ENCODE data around the gene CBR4.
A peak's percentile ranks its signal among the peaks of the same experiment; 100 is the strongest.
"Not testable (repeated sequence)": the region's sequence is repeated elsewhere in the genome, so short reads cannot be mapped to it uniquely, and the experiment has no call there.

The CBR4 gene

GRCh38 chr4:168972596-168972995 is 37.5 kb downstream of the CBR4 start:
- Histone ChIP-seq H3K36me3 (peaks cover 13% of the 10 kb centered on the region), H3K4me3 (ENCODE audit: low read depth, low read length) (no peak overlapping the region), H3K4me1 (no peaks in the 10 kb centered on the region), H3K9me3 (no peaks in the 10 kb centered on the region), H3K27me3 (no peaks in the 10 kb centered on the region)
- no peak for TF ChIP-seq CTCF (IDR thresholded peaks at IDR 0.05; ENCODE audit: low read depth, low read length)
- DNase-seq, result no peak

- H3K4me1 ChIP-seq, result no peaks in the 10 kb centered on the region
- no peaks in the 10 kb centered on the region for H3K27me3 ChIP-seq
- H3K4me3 ChIP-seq (ENCODE audit: low read depth, low read length), result no peak overlapping the region
- DNase-seq, result no peak
- H3K36me3 ChIP-seq, result no peaks in the 10 kb centered on the region
- no peak for TF ChIP-seq CTCF (IDR thresholded peaks at IDR 0.05; ENCODE audit: low read depth, low read length)
- H3K9me3 ChIP-seq, result no peaks in the 10 kb centered on the region
These were observed 49.3 kb downstream of the CBR4 start for GRCh38 chr4:168960716-168961115.

- Histone ChIP-seq H3K9me3 (no peaks in the 10 kb centered on the region), H3K4me3 (ENCODE audit: low read depth, low read length) (no peak overlapping the region), H3K4me1 (peaks cover 6% of the 10 kb centered on the region), H3K36me3 (no peaks in the 10 kb centered on the region), H3K27me3 (no peaks in the 10 kb centered on the region)
- no peak for DNase-seq
- no peak for TF ChIP-seq CTCF (IDR thresholded peaks at IDR 0.05; ENCODE audit: low read depth, low read length)
These were observed 54.4 kb downstream of the CBR4 start for GRCh38 chr4:168955674-168956073.

- H3K4me1 ChIP-seq; H3K4me3 ChIP-seq (ENCODE audit: low read depth, low read length); H3K27me3 ChIP-seq; H3K9me3 ChIP-seq; H3K36me3 ChIP-seq; DNase-seq: not testable (repeated sequence)
These were observed 57.2 kb downstream of the CBR4 start for GRCh38 chr4:168952821-168953246.

GRCh38 chr4:168945291-168945690 is 64.8 kb downstream of the CBR4 start:
- Histone ChIP-seq H3K4me1 (no peaks in the 10 kb centered on the region; the same call in 1 of the 2 replicates), H3K36me3 (no peaks in the 10 kb centered on the region), H3K9me3 (no peaks in the 10 kb centered on the region), H3K4me3 (ENCODE audit: low read depth, low read length) (no peak overlapping the region), H3K27me3 (no peaks in the 10 kb centered on the region)
- no peak for TF ChIP-seq CTCF (IDR thresholded peaks at IDR 0.05; ENCODE audit: low read depth, low read length)
- DNase-seq, result no peak

- Histone ChIP-seq H3K9me3 (no peaks in the 10 kb centered on the region), H3K36me3 (no peaks in the 10 kb centered on the region), H3K4me3 (ENCODE audit: low read depth, low read length) (no peak overlapping the region), H3K4me1 (no peaks in the 10 kb centered on the region; the same call in 1 of the 2 replicates), H3K27me3 (no peaks in the 10 kb centered on the region)
- TF ChIP-seq CTCF (IDR thresholded peaks at IDR 0.05; ENCODE audit: low read depth, low read length), result peak; percentile 71
- DNase-seq, result no peak
These were observed 67.1 kb downstream of the CBR4 start for GRCh38 chr4:168942985-168943384.

All from BE2C (cell line).